Peyer's patch (tissue), 4 donors: Measurements from ENCODE around the gene RNF5. TPM values are rescaled to one million over a fixed set of nuclear protein-coding genes. Genes with fewer than 3 reads are reported as not detected.
"Not testable (repeated sequence)": the region's sequence is repeated elsewhere in the genome, so short reads cannot be mapped to it uniquely, and the experiment has no call there.

ENCODE experiments used
- DNase-seq, 3 donors: peaks; one replicate each; pipeline ENCODE4 v3.0.0-alpha.2; 2017 to 2019
- H3K27ac ChIP-seq, 4 donors: fragments of 200-600 bp; sonication (generic); one replicate each; pipeline ENCODE4 v1.5.1; 2016 to 2019
- H3K27me3 ChIP-seq, 2 donors: fragments of 200-600 bp; sonication (generic); one replicate each; pipeline ENCODE4 v1.5.1; 2019
- H3K36me3 ChIP-seq, 3 donors: fragments of 200-600 bp; sonication (generic); one replicate each; pipeline ENCODE4 v1.5.1; 2016 to 2019
- H3K4me1 ChIP-seq, 4 donors: fragments of 200-600 bp; sonication (generic); one replicate each; pipeline ENCODE4 v1.5.1; 2016 to 2019
- H3K4me3 ChIP-seq, 4 donors: fragments of 200-600 bp; sonication (generic); 1 replicate in 3 of 4; 2 replicates in 1 of 4; pipeline ENCODE4 v1.5.1; 2016 to 2019; ENCODE audit warnings: mild to moderate bottlenecking in 1 of 4
- H3K9me3 ChIP-seq, 4 donors: fragments of 200-600 bp; sonication (generic); one replicate each; pipeline ENCODE4 v1.5.1; 2016 to 2019; ENCODE audit warnings: mild to moderate bottlenecking in 1 of 4
- CTCF ChIP-seq, 6 experiments: fragments of 450-650 bp in 4 of 6; fragments of 200-600 bp in 2 of 6; sonication (generic) in 1 of 6; IDR thresholded peaks; one replicate each; pipeline ENCODE4 v1.5.1; 2017 to 2019; ENCODE audit warnings: antibody characterized with exemption in 6 of 6, mild to moderate bottlenecking in 3 of 6, moderate library complexity in 1 of 6
- POLR2A ChIP-seq, 2 donors: fragments of 450-650 bp; IDR thresholded peaks; one replicate each; pipeline ENCODE4 v1.5.1; 2017; ENCODE audit warnings: antibody characterized with exemption in 2 of 2, mild to moderate bottlenecking in 2 of 2, moderate library complexity in 2 of 2
- total RNA-seq, 4 donors: library from RNA; depleted of rRNA; stranded (reverse); fragments of >200 nt; gene quantifications; one replicate each; pipeline ENCODE4 v1.1.0, GENCODE V29; 2016

Gene RNF5
- total RNA-seq, 4 donors from 2014 or later = 84.2 to 199 (median 115) TPM

DNA sequence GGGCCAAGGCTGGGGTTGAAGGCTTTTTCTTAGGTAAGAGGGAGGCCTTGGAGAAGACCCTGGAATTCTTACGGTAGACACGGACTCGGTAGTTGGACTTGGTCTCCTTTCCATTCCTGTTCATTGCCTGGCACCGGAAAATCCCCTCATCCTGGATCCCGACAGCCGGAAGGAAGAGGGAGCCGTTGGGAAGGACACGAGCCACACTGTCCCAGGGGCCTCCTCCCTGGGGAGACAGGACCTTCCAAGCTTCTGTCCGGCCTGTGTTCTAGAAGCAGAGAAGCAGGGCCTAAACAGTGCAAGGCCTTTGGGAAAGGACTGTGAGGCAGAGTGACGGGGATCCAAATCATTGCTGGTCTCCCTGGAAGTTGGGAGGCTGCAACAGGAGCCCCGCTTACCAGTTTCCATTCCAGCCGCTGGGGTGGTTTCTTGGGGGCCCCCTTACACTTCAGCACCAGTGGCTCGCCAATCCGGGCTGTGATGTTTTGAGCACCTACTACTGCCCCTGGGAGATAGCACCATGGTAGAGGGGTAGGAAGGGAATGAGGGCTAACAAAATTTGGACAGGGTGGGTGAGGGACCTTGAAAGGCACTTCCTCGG is 5.4 kb downstream of the RNF5 start:
- Histone ChIP-seq H3K9me3 (no peaks in the 10 kb centered on the region), H3K4me1 (peaks cover 0 to 52% (median 7%) of the 10 kb centered on the region in 4 donors), H3K27ac (peak overlapping the region in 1 of 4 donors; percentile 2), H3K27me3 (no peaks in the 10 kb centered on the region), H3K36me3 (peaks cover 0 to 66% (median 0%) of the 10 kb centered on the region in 3 donors), H3K4me3 (no peak overlapping the region)
- TF ChIP-seq POLR2A (IDR thresholded peaks at IDR 0.05) = no peak
- no peak for TF ChIP-seq CTCF (IDR thresholded peaks at IDR 0.05)
- peak in 1 of 3 donors; percentile 44 for DNase-seq

GRCh38 chr6:32184084-32184640 is 6.0 kb downstream of the RNF5 start, which contains the start of gene AGER:
Gene AGER (minus strand): TSS chr6:32184253. CDS start chr6:32184222, 31 bp downstream.
- peaks cover 0 to 66% (median 0%) of the 10 kb centered on the region in 3 donors for H3K36me3 ChIP-seq
- no peaks in the 10 kb centered on the region for H3K27me3 ChIP-seq
- peak in 1 of 3 donors; percentile 44 for DNase-seq
- H3K4me3 ChIP-seq = no peak within 1 kb of the TSS
- no peaks in the 10 kb centered on the region for H3K9me3 ChIP-seq
- TF ChIP-seq POLR2A (IDR thresholded peaks at IDR 0.05) = no peak
- no peak for TF ChIP-seq CTCF (IDR thresholded peaks at IDR 0.05)
- peaks cover 0 to 54% (median 6%) of the 10 kb centered on the region in 4 donors for H3K4me1 ChIP-seq
- H3K27ac ChIP-seq = peak within 1 kb of the TSS in 3 of 4 donors; percentile 2 to 42 (median 11)

DNA sequence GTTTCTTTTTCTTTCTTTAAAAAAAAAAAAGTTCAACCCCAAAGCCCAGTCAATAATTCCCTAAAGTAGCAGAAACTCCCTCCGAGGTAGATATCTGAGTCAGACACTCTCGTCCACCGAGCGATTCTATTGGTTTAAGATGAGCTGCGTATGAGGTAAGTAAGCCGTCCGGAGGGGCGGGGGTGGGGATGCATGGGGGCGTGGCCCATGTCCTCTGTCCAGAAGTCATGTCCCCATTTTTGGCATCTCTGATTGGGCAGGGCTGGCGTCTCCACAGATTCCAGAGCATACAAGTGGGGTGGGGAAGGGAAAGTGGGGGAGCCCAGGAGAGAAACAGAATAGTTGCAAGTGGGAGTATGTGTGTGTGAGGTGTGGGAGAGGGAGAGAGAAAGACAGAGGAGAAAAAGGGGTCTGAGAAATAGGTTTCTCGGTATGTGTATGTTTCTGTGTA is 7.5 kb downstream of the RNF5 start:
- DNase-seq = peak; percentile 70 to 88 (median 75)
- peaks cover 0 to 46% (median 4%) of the 10 kb centered on the region in 4 donors for H3K4me1 ChIP-seq
- not testable (repeated sequence) for H3K27me3 ChIP-seq, H3K9me3 ChIP-seq, H3K4me3 ChIP-seq
- H3K36me3 ChIP-seq = peaks cover 0 to 54% (median 0%) of the 10 kb centered on the region in 3 donors
- H3K27ac ChIP-seq = peak overlapping the region; percentile 55 to 98 (median 66)

DNA sequence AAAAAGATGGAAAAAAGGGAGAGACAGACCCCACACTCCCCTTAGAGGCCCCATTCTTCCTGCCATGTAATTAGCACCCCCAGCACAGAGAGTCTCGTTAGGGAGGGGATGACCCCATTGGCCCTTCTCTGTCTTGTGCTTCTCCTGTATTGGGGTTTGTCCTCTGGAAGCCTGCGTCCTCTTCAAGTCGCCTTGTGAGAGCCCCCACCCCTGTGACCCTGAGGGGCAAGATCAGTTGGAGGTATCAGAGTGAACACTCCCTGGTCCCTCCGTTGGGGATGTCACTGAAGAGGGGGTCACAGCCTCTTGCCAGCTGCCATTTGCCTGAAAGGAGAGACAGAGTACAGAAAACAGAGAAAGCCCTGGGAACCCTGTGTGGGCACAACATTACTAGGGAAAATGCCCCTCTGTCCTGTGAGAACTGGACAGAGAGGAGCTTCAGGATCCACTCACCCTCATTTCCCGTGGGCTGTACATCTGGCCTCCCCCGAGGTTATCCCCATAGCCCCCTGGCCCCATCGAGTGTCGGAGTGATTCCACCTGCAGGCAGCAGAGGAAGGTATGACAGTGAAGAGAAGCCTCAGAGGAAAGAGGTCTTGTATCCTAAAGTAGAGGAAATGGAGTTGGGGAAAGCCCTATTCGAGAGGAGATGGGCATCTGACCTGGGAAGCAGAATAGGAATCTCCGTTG is 8.1 kb downstream of the RNF5 start:
- not testable (repeated sequence) for H3K9me3 ChIP-seq, H3K27me3 ChIP-seq, H3K4me3 ChIP-seq
- H3K27ac ChIP-seq = peak overlapping the region; percentile 55 to 98 (median 66)
- DNase-seq = peak in 1 of 3 donors; percentile 20
- peaks cover 0 to 47% (median 5%) of the 10 kb centered on the region in 4 donors for H3K4me1 ChIP-seq
- H3K36me3 ChIP-seq = peaks cover 0 to 49% (median 0%) of the 10 kb centered on the region in 3 donors

DNA sequence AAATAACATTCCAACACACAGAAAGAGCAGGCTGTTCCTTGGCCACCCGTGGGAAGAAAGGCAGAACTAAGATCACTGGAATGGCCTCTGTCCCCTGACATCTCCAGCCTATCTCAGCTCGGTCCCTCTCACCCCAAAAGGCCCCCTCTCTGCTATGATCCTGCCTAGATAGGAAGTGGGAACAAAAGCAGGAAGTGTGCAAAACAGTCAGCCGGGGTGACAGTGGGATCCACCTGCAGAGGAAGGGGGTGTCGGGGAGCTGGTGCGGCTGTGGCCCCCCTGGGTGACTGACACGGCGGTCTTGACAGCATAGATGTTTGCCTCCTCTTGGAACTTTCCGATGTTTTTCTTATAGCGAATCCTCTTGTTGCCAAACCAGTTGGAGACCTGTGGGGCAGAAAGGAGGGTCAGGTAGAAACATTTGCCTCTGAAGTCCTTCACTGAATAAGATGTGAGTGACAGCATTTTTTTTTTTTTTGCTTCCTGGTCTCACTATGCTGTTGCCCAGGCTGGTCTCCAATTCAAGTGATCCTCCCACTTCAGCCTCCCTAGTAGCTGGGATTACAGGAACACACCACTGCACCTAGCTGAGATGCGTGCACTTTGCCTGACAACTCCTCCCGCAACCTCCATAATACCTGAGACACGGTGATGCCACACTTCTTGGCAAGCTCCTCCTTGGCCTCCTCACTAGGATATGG is 9.0 kb downstream of the RNF5 start:
- no peak overlapping the region for H3K4me3 ChIP-seq
- peaks cover 0 to 40% (median 0%) of the 10 kb centered on the region in 3 donors for H3K36me3 ChIP-seq
- H3K9me3 ChIP-seq = no peaks in the 10 kb centered on the region
- H3K4me1 ChIP-seq = peaks cover 0 to 50% (median 6%) of the 10 kb centered on the region in 4 donors
- peak in 1 of 3 donors; percentile 25 for DNase-seq
- H3K27ac ChIP-seq = peak overlapping the region; percentile 55 to 98 (median 86)
- H3K27me3 ChIP-seq = no peaks in the 10 kb centered on the region
- TF ChIP-seq CTCF (IDR thresholded peaks at IDR 0.05) (no peak), POLR2A (IDR thresholded peaks at IDR 0.05) (no peak)

- H3K9me3 ChIP-seq, H3K27me3 ChIP-seq: not testable (repeated sequence)
- H3K4me1 ChIP-seq = peaks cover 0 to 55% (median 6%) of the 10 kb centered on the region in 4 donors
- peak in 1 of 3 donors; percentile 37 for DNase-seq
- peaks cover 0 to 33% (median 0%) of the 10 kb centered on the region in 3 donors for H3K36me3 ChIP-seq
- peak overlapping the region in 3 of 4 donors; percentile 92 to 98 (median 97) for H3K27ac ChIP-seq
- peak overlapping the region in 2 of 4 donors; percentile 59 to 92 for H3K4me3 ChIP-seq
These were observed 9.6 kb downstream of the RNF5 start for GRCh38 chr6:32187725-32188380.
